GM04504 (cell line): ENCODE measurements around the gene HTR2A.
A peak's percentile ranks its signal among the peaks of the same experiment; 100 is the strongest.
"Not testable (repeated sequence)": the region's sequence is repeated elsewhere in the genome, so short reads cannot be mapped to it uniquely, and the experiment has no call there.

Experiments
- DNase-seq: peaks from one replicate; pipeline ENCODE4 v3.0.0-alpha.2; 2012; ENCODE audit warnings: low read depth

HTR2A gene

GRCh38 chr13:46804921-46805320 lies 91.9 kb downstream of the HTR2A start:
- DNase-seq, result not testable (repeated sequence)

- DNase-seq, result peak; percentile 71
These were observed 92.5 kb downstream of the HTR2A start for GRCh38 chr13:46804391-46804815.

- no peak for DNase-seq
These were observed 93.3 kb downstream of the HTR2A start for GRCh38 chr13:46803586-46803985.

- DNase-seq, result no peak
These were observed 95.0 kb downstream of the HTR2A start for GRCh38 chr13:46801858-46802257.

GRCh38 chr13:46799139-46799538 lies 97.7 kb downstream of the HTR2A start:
- DNase-seq, result no peak

GRCh38 chr13:46797501-46798237 lies 99.2 kb downstream of the HTR2A start:
- DNase-seq, result no peak

GRCh38 chr13:46796515-46797474 lies 100.1 kb downstream of the HTR2A start, which contains the start of gene ESD:
ESD (minus strand) TSS chr13:46797161; CDS start chr13:46791413, 5,748 bp downstream.
- DNase-seq, result peak; percentile 79

- DNase-seq, result no peak
These were observed 100.7 kb downstream of the HTR2A start for GRCh38 chr13:46796129-46796514.

- no peak for DNase-seq
These were observed 101.5 kb downstream of the HTR2A start for GRCh38 chr13:46795321-46795720.

GRCh38 chr13:46783504-46783903 lies 113.3 kb downstream of the HTR2A start:
- DNase-seq, result no peak

- DNase-seq, result no peak
These were observed 114.2 kb downstream of the HTR2A start for GRCh38 chr13:46782691-46783090.

- no peak for DNase-seq
These were observed 114.8 kb downstream of the HTR2A start for GRCh38 chr13:46782066-46782465.
